ENCODE measurements around the gene LRP1B. TPM values are rescaled to one million over a fixed set of nuclear protein-coding genes. Genes with fewer than 3 reads are reported as not detected.

LRP1B gene
- total and polyA plus RNA-seq, 2 donors (not counting 1 experiment from before 2014, with no cell fraction given): not detected

DNA sequence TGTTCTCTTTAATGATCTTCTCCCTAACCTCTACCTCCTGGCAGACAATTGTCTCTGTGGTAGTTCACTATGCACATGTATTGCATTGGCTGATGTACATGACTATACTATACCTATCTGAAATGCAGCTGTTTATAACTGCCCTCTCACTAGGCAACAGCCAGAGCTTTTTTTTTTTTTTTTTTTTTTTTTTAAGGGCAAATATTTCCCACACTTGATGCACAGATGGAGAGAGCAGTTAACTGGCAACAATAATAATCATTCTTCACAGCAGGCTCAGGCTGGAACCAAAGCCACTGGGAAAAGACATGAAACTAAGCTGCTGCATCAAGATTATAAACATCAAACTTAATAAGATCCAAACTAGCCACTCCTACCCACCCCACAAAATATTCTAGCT, 707.7 kb downstream of the LRP1B start:
- Mint-ChIP-seq H3K4me3 (no peak overlapping the region), H3K27me3 (no peaks in the 10 kb centered on the region), H3K4me1 (no peaks in the 10 kb centered on the region), H3K27ac (no peak overlapping the region), H3K9me3 (ENCODE audit: insufficient read depth) (no peaks in the 10 kb centered on the region)
- no peaks in the 10 kb centered on the region for H4K20me1 ChIP-seq (ENCODE audit: control insufficient read depth, insufficient read depth, low read length, poor library complexity, severe bottlenecking)
- H3K4me3 ChIP-seq (ENCODE audit: control extremely low read depth in 1 of 5, extremely low read depth in 1 of 5, insufficient read depth in 1 of 5, low read depth in 2 of 5, low read length in 4 of 5): no peak overlapping the region
- H2AFZ ChIP-seq (ENCODE audit: insufficient read depth, low read depth, low read length, poor library complexity, severe bottlenecking): no peak overlapping the region
- no peak overlapping the region for H3K9ac ChIP-seq (ENCODE audit: low read length)
- POLR2A ChIA-PET: no interaction called here
- no peak for ATAC-seq (ENCODE audit: low read depth)
- CTCF ChIA-PET: interaction anchor here (0.9 kb wide), 1 partner anchor 18 kb away, joined by 4 read pairs; no protein-coding TSS in a partner anchor
- DNase-seq: no peak
- H3K36me3 ChIP-seq (replicated peaks in 1 of 2; ENCODE audit: control extremely low read depth in 1 of 2, control insufficient read depth in 1 of 2, extremely low read depth in 1 of 2, insufficient read depth in 2 of 2, low read length in 1 of 2): no peaks in the 10 kb centered on the region
- no peak for TF ChIP-seq CTCF (IDR thresholded peaks at IDR 0.05)
- no peak for TF ChIP-seq EZH2 (IDR thresholded peaks at IDR 0.05; ENCODE audit: borderline replicate concordance, insufficient read depth, low read depth, low read length, poor library complexity, severe bottlenecking)
- intact Hi-C loops (cut with micrococcal nuclease): no loop called here
- no peaks in the 10 kb centered on the region for H3K4me1 ChIP-seq (ENCODE audit: control insufficient read depth in 2 of 2, insufficient read depth in 2 of 2, low read length in 2 of 2)
- no peak overlapping the region for H3K27ac ChIP-seq (ENCODE audit: low read length in 2 of 2)
- H3K4me2 ChIP-seq (replicated peaks; ENCODE audit: low read depth, low read length, poor library complexity, severe bottlenecking): no peak overlapping the region
- H3K9me3 ChIP-seq (ENCODE audit: control extremely low read depth in 1 of 3, control insufficient read depth in 2 of 3, insufficient read depth in 1 of 3, low read length in 2 of 3): no peaks in the 10 kb centered on the region
- H3K27me3 ChIP-seq (replicated peaks in 1 of 4; ENCODE audit: control extremely low read depth in 1 of 4, control insufficient read depth in 3 of 4, insufficient read depth in 4 of 4, low read length in 3 of 4): no peaks in the 10 kb centered on the region
- H3K79me2 ChIP-seq (ENCODE audit: control insufficient read depth, insufficient read depth, low read length): no peaks in the 10 kb centered on the region

DNA sequence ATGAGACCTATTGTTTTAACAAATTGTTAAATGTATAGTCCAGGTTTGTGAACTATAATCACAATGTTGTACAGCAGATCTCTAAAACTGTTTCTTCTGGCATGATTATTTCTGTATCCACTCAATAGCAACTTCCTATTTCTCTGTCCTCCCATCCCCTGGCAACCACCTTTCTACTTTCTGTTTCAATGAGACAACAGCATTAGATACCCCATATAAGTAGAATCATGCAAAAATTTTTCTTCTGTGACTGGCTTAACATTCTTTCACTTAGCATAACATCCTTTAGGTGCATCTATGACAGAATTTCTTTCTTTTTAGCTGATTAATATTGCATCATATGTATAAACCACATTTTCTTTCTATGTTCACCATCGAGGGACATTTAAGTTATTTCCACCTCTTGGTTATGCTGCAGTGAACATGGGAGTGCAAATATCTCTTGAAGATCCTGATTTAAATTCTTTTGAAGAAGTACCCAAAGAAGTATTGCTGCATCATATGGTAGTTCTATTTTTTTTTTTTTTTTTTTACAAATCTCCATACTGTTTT, 713.5 kb downstream of the LRP1B start:
- no peak overlapping the region for H2AFZ ChIP-seq (ENCODE audit: insufficient read depth, low read depth, low read length, poor library complexity, severe bottlenecking)
- no peaks in the 10 kb centered on the region for H3K36me3 ChIP-seq (replicated peaks in 1 of 2; ENCODE audit: control extremely low read depth in 1 of 2, control insufficient read depth in 1 of 2, extremely low read depth in 1 of 2, insufficient read depth in 2 of 2, low read length in 1 of 2)
- TF ChIP-seq EZH2 (IDR thresholded peaks at IDR 0.05; ENCODE audit: borderline replicate concordance, insufficient read depth, low read depth, low read length, poor library complexity, severe bottlenecking) (no peak), CTCF (IDR thresholded peaks at IDR 0.05) (no peak)
- no peak for ATAC-seq (ENCODE audit: low read depth)
- H3K4me1 ChIP-seq (ENCODE audit: control insufficient read depth in 2 of 2, insufficient read depth in 2 of 2, low read length in 2 of 2): no peaks in the 10 kb centered on the region
- H3K27me3 ChIP-seq (replicated peaks in 1 of 4; ENCODE audit: control extremely low read depth in 1 of 4, control insufficient read depth in 3 of 4, insufficient read depth in 4 of 4, low read length in 3 of 4): no peaks in the 10 kb centered on the region
- intact Hi-C loops (cut with micrococcal nuclease): loop anchor here (10.0 kb wide), 1 partner anchor 1537 kb away; no protein-coding TSS in a partner anchor
- peak overlapping the region; percentile 23 for H3K4me2 ChIP-seq (replicated peaks; ENCODE audit: low read depth, low read length, poor library complexity, severe bottlenecking)
- H3K79me2 ChIP-seq (ENCODE audit: control insufficient read depth, insufficient read depth, low read length): no peaks in the 10 kb centered on the region
- H4K20me1 ChIP-seq (ENCODE audit: control insufficient read depth, insufficient read depth, low read length, poor library complexity, severe bottlenecking): no peaks in the 10 kb centered on the region
- H3K27me3 Mint-ChIP-seq: no peaks in the 10 kb centered on the region
- H3K9ac ChIP-seq (ENCODE audit: low read length): no peak overlapping the region
- H3K9me3 Mint-ChIP-seq (ENCODE audit: insufficient read depth): no peaks in the 10 kb centered on the region
- no peak overlapping the region for H3K4me3 ChIP-seq (ENCODE audit: control extremely low read depth in 1 of 5, extremely low read depth in 1 of 5, insufficient read depth in 1 of 5, low read depth in 2 of 5, low read length in 4 of 5)
- POLR2A ChIA-PET: no interaction called here
- H3K4me1 Mint-ChIP-seq: peaks cover 4% of the 10 kb centered on the region
- peak; percentile 4 for DNase-seq
- CTCF ChIA-PET: no interaction called here
- no peak overlapping the region for H3K27ac ChIP-seq (ENCODE audit: low read length in 2 of 2)
- H3K4me3 Mint-ChIP-seq: no peak overlapping the region
- peaks cover 0 to 3% (median 0%) of the 10 kb centered on the region in 3 donors for H3K9me3 ChIP-seq (ENCODE audit: control extremely low read depth in 1 of 3, control insufficient read depth in 2 of 3, insufficient read depth in 1 of 3, low read length in 2 of 3)
- H3K27ac Mint-ChIP-seq: no peak overlapping the region
- WGBS (ENCODE audit: insufficient coverage): no CpG with 5 or more reads among the region's 1 CpG
